Kidney capillary endothelial cell (primary cell): Measurements from ENCODE around the gene MAPK7.
"Not testable (repeated sequence)": the region's sequence is repeated elsewhere in the genome, so short reads cannot be mapped to it uniquely, and the experiment has no call there.

Experiments used
- DNase-seq: peaks from one replicate; pipeline ENCODE4 v3.0.0-alpha.2; 2018; ENCODE audit warnings: low spot score

MAPK7 gene

GRCh38 chr17:19343256-19343630 lies 35.1 kb upstream of the MAPK7 start:
- no peak for DNase-seq

GRCh38 chr17:19343671-19344151 lies 34.6 kb upstream of the MAPK7 start:
- no peak for DNase-seq

- no peak for DNase-seq
Observed at GRCh38 chr17:19344311-19345066, 33.8 kb upstream of the MAPK7 start.

- no peak for DNase-seq
Observed at GRCh38 chr17:19345067-19345460, 33.2 kb upstream of the MAPK7 start.

- no peak for DNase-seq
Observed at GRCh38 chr17:19345486-19346350, 32.6 kb upstream of the MAPK7 start.

GRCh38 chr17:19346351-19347255 lies 31.7 kb upstream of the MAPK7 start:
- peak; percentile 76 for DNase-seq

GRCh38 chr17:19347323-19348080 lies 30.8 kb upstream of the MAPK7 start:
- DNase-seq = no peak

GRCh38 chr17:19348081-19348650 lies 30.1 kb upstream of the MAPK7 start:
- DNase-seq = no peak

- DNase-seq = no peak
Observed at GRCh38 chr17:19348806-19349205, 29.5 kb upstream of the MAPK7 start.

- not testable (repeated sequence) for DNase-seq
Observed at GRCh38 chr17:19353401-19353800, 24.9 kb upstream of the MAPK7 start.

GRCh38 chr17:19354748-19355147 lies 23.6 kb upstream of the MAPK7 start:
- DNase-seq = no peak

GRCh38 chr17:19357351-19357750 lies 20.9 kb upstream of the MAPK7 start:
- DNase-seq = no peak

GRCh38 chr17:19357761-19358160 lies 20.5 kb upstream of the MAPK7 start:
- DNase-seq = no peak

- no peak for DNase-seq
Observed at GRCh38 chr17:19359151-19359550, 19.1 kb upstream of the MAPK7 start.

- DNase-seq = no peak
Observed at GRCh38 chr17:19359856-19360255, 18.4 kb upstream of the MAPK7 start.

GRCh38 chr17:19360772-19361171 lies 17.5 kb upstream of the MAPK7 start:
- DNase-seq = no peak

- no peak for DNase-seq
Observed at GRCh38 chr17:19361326-19361725, 17.0 kb upstream of the MAPK7 start.

GRCh38 chr17:19361944-19362276 lies 16.4 kb upstream of the MAPK7 start:
- DNase-seq = no peak

- peak; percentile 86 for DNase-seq
Observed at GRCh38 chr17:19362277-19363113, 15.8 kb upstream of the MAPK7 start, which contains the start of gene B9D1. Gene B9D1, minus strand, starts transcription at chr17:19362723. Its CDS starts 154 bp downstream, at chr17:19362569.

GRCh38 chr17:19363114-19363438 lies 15.2 kb upstream of the MAPK7 start:
- DNase-seq = no peak
